Rectal smooth muscle tissue (tissue), 1 donor: ENCODE results near the gene SIPA1L3.
A peak's percentile ranks its signal among the peaks of the same experiment; 100 is the strongest.
"Not testable (repeated sequence)": the region's sequence is repeated elsewhere in the genome, so short reads cannot be mapped to it uniquely, and the experiment has no call there.

ENCODE experiments used
- H3K27ac ChIP-seq: one replicate; pipeline ENCODE4 v1.7.0; 2013; ENCODE audit warnings: low read depth, low read length, inconsistent platforms
- H3K27me3 ChIP-seq: one replicate; pipeline ENCODE4 v1.7.0; 2013; ENCODE audit warnings: low read length; ENCODE audit not compliant: control insufficient read depth, insufficient read depth
- H3K36me3 ChIP-seq: one replicate; pipeline ENCODE4 v1.7.0; 2013; ENCODE audit warnings: low read length; ENCODE audit not compliant: control insufficient read depth, insufficient read depth
- H3K4me1 ChIP-seq: one replicate; pipeline ENCODE4 v1.7.0; 2013; ENCODE audit warnings: low read length; ENCODE audit not compliant: control insufficient read depth, insufficient read depth
- H3K4me3 ChIP-seq: one replicate; pipeline ENCODE4 v1.7.0; 2013; ENCODE audit warnings: low read length
- H3K9ac ChIP-seq: one replicate; pipeline ENCODE4 v1.7.0; 2013; ENCODE audit warnings: low read length

SIPA1L3 gene

GRCh38 chr19:38221421-38221820 is 314.4 kb downstream of the SIPA1L3 start:
- H3K27ac ChIP-seq = no peak overlapping the region
- H3K9ac ChIP-seq = no peak overlapping the region
- H3K36me3 ChIP-seq = no peaks in the 10 kb centered on the region
- H3K4me1 ChIP-seq = no peaks in the 10 kb centered on the region
- peaks cover 31% of the 10 kb centered on the region for H3K27me3 ChIP-seq
- H3K4me3 ChIP-seq = no peak overlapping the region

- Histone ChIP-seq H3K27ac (no peak overlapping the region), H3K4me3 (no peak overlapping the region), H3K4me1 (no peaks in the 10 kb centered on the region), H3K9ac (no peak overlapping the region), H3K27me3 (peaks cover 34% of the 10 kb centered on the region), H3K36me3 (no peaks in the 10 kb centered on the region)
Observed at GRCh38 chr19:38221919-38222830, 315.2 kb downstream of the SIPA1L3 start.

GRCh38 chr19:38223119-38223523 is 316.1 kb downstream of the SIPA1L3 start:
- Histone ChIP-seq H3K4me1 (no peaks in the 10 kb centered on the region), H3K9ac (no peak overlapping the region), H3K27ac (no peak overlapping the region), H3K36me3 (no peaks in the 10 kb centered on the region), H3K27me3 (peaks cover 38% of the 10 kb centered on the region), H3K4me3 (no peak overlapping the region)

- Histone ChIP-seq H3K9ac (no peak overlapping the region), H3K27me3 (peaks cover 40% of the 10 kb centered on the region), H3K36me3 (no peaks in the 10 kb centered on the region), H3K27ac (no peak overlapping the region), H3K4me3 (no peak overlapping the region), H3K4me1 (no peaks in the 10 kb centered on the region)
Observed at GRCh38 chr19:38223617-38224013, 316.6 kb downstream of the SIPA1L3 start.

- Histone ChIP-seq H3K36me3 (no peaks in the 10 kb centered on the region), H3K27ac (no peak within 1 kb of the TSS), H3K9ac (no peak within 1 kb of the TSS), H3K27me3 (peaks cover 47% of the 10 kb centered on the region), H3K4me3 (peak within 1 kb of the TSS; percentile 36), H3K4me1 (no peaks in the 10 kb centered on the region)
Observed at GRCh38 chr19:38224014-38224862, 317.2 kb downstream of the SIPA1L3 start, which contains the start of gene DPF1. Gene DPF1, minus strand, starts transcription at chr19:38224222. Its CDS starts 80 bp downstream, at chr19:38224142.

GRCh38 chr19:38224863-38225218 is 317.8 kb downstream of the SIPA1L3 start:
- H3K4me3 ChIP-seq, H3K27ac ChIP-seq, H3K9ac ChIP-seq, H3K4me1 ChIP-seq, H3K36me3 ChIP-seq: not testable (repeated sequence)
- H3K27me3 ChIP-seq = peaks cover 49% of the 10 kb centered on the region

GRCh38 chr19:38227287-38228004 is 320.4 kb downstream of the SIPA1L3 start:
- Histone ChIP-seq H3K4me3 (no peak overlapping the region), H3K4me1 (no peaks in the 10 kb centered on the region), H3K27ac (no peak overlapping the region), H3K9ac (no peak overlapping the region), H3K27me3 (peaks cover 50% of the 10 kb centered on the region), H3K36me3 (no peaks in the 10 kb centered on the region)

- H3K9ac ChIP-seq = no peak overlapping the region
- peaks cover 48% of the 10 kb centered on the region for H3K27me3 ChIP-seq
- H3K4me1 ChIP-seq = no peaks in the 10 kb centered on the region
- H3K4me3 ChIP-seq = no peak overlapping the region
- H3K36me3 ChIP-seq = no peaks in the 10 kb centered on the region
- no peak overlapping the region for H3K27ac ChIP-seq
Observed at GRCh38 chr19:38228005-38228377, 321.0 kb downstream of the SIPA1L3 start.

GRCh38 chr19:38228491-38229439 is 321.8 kb downstream of the SIPA1L3 start:
- H3K4me3 ChIP-seq = no peak overlapping the region
- H3K4me1 ChIP-seq = no peaks in the 10 kb centered on the region
- peaks cover 41% of the 10 kb centered on the region for H3K27me3 ChIP-seq
- no peaks in the 10 kb centered on the region for H3K36me3 ChIP-seq
- no peak overlapping the region for H3K27ac ChIP-seq
- H3K9ac ChIP-seq = no peak overlapping the region

- no peak overlapping the region for H3K27ac ChIP-seq
- H3K27me3 ChIP-seq = peaks cover 33% of the 10 kb centered on the region
- H3K4me1 ChIP-seq = no peaks in the 10 kb centered on the region
- no peaks in the 10 kb centered on the region for H3K36me3 ChIP-seq
- H3K9ac ChIP-seq = no peak overlapping the region
- H3K4me3 ChIP-seq = no peak overlapping the region
Observed at GRCh38 chr19:38229585-38230073, 322.6 kb downstream of the SIPA1L3 start.

- H3K4me1 ChIP-seq, H3K4me3 ChIP-seq, H3K9ac ChIP-seq, H3K27ac ChIP-seq, H3K36me3 ChIP-seq: not testable (repeated sequence)
- peaks cover 28% of the 10 kb centered on the region for H3K27me3 ChIP-seq
Observed at GRCh38 chr19:38230506-38231133, 323.6 kb downstream of the SIPA1L3 start.
